Breast epithelium (tissue), 3 donors: ENCODE results near the gene MYBBP1A.

Source experiments
- CTCF ChIP-seq, 3 donors: fragments of 450-650 bp; IDR thresholded peaks; one replicate each; pipeline ENCODE4 v1.5.1; 2016 to 2017; ENCODE audit warnings: antibody characterized with exemption in 3 of 3, mild to moderate bottlenecking in 3 of 3, moderate library complexity in 3 of 3
- POLR2A ChIP-seq: fragments of 450-650 bp; IDR thresholded peaks from one replicate; pipeline ENCODE4 v1.6.1; 2016; ENCODE audit warnings: antibody characterized with exemption, mild to moderate bottlenecking, moderate library complexity

GRCh38 chr17:4505187-4505586, 50.0 kb downstream of the MYBBP1A start:
- no peak for TF ChIP-seq POLR2A
- TF ChIP-seq CTCF (IDR thresholded peaks at IDR 0.05), result no peak
